Heart right ventricle (tissue), 16 donors: ENCODE measurements around the gene SNRNP40. TPM values are rescaled to one million over a fixed set of nuclear protein-coding genes. Genes with fewer than 3 reads are reported as not detected.

ENCODE experiments used
- ATAC-seq, 8 donors: fragments of 200-7000 bp; cut with Tn5 transposase; one replicate each; pipeline ENCODE4 v1.9.1; 2020; ENCODE audit warnings: mild to moderate bottlenecking in 8 of 8, moderate library complexity in 8 of 8, moderate number of reproducible peaks in 1 of 8
- DNase-seq, 2 donors: peaks; one replicate each; pipeline ENCODE4 v3.0.0-alpha.2; 2020
- H3K27ac ChIP-seq, 10 donors: fragments of 200-600 bp; sonication (generic) in 2 of 10; one replicate each; pipeline versions ENCODE4 v1.5.0 to v1.8.0; 2020 to 2022; ENCODE audit warnings: mild to moderate bottlenecking in 3 of 10
- H3K27me3 ChIP-seq, 7 donors: fragments of 200-600 bp; one replicate each; pipeline ENCODE4 v1.8.0; 2021 to 2022; ENCODE audit warnings: mild to moderate bottlenecking in 2 of 7
- H3K36me3 ChIP-seq, 9 donors: fragments of 200-600 bp; sonication (generic) in 1 of 9; one replicate each; pipeline versions ENCODE4 v1.5.0 to v1.8.0; 2020 to 2022; ENCODE audit warnings: mild to moderate bottlenecking in 2 of 9
- H3K4me1 ChIP-seq, 9 donors: fragments of 200-600 bp; sonication (generic) in 1 of 9; one replicate each; pipeline versions ENCODE4 v1.5.0 to v1.8.0; 2020 to 2022; ENCODE audit warnings: mild to moderate bottlenecking in 4 of 9
- H3K4me3 ChIP-seq, 10 donors: fragments of 200-600 bp; sonication (generic) in 2 of 10; one replicate each; pipeline versions ENCODE4 v1.5.0 to v1.8.0; 2020 to 2022; ENCODE audit warnings: mild to moderate bottlenecking in 7 of 10, moderate library complexity in 2 of 10
- H3K9me3 ChIP-seq, 11 donors: fragments of 200-600 bp in 10 of 11; sonication (generic) in 2 of 11; one replicate each; pipeline versions ENCODE4 v1.5.0 to v1.8.0; 2013 to 2022; ENCODE audit warnings: mild to moderate bottlenecking in 2 of 11, control low read depth in 1 of 11, moderate library complexity in 1 of 11
- CTCF ChIP-seq, 9 donors: fragments of 200-600 bp; sonication (generic) in 2 of 9; IDR thresholded peaks; one replicate each; pipeline versions ENCODE4 v1.5.0 to v1.8.0; 2021 to 2022; ENCODE audit warnings: antibody characterized with exemption in 9 of 9, mild to moderate bottlenecking in 5 of 9, moderate library complexity in 1 of 9
- WGBS, 2 donors: extraction: QIAGEN DNeasy Blood & Tissue Kit; methylation state at CpG; one replicate each; pipeline ENCODE4 v1.1.7; 2013; ENCODE audit warnings: inconsistent platforms in 1 of 2; 5-methylcytosine and 5-hydroxymethylcytosine counted together
- intact Hi-C, 10 donors: fragments of 100-400 bp; cut with DNase I; formaldehyde crosslinking; loops; one replicate each; pipeline versions ENCODE4 v1.11.1 to v1.14.2; 2022
- polyA plus RNA-seq, 2 donors: library from polyadenylated mRNA; stranded (reverse); fragments of 200-250 nt; gene quantifications; one replicate each; pipeline ENCODE4 v1.2.3, GENCODE V29; 2013
- total RNA-seq, 10 donors: library from RNA; stranded (reverse); fragmentation: NEBNext Ultra II Directional in 3 of 10; extraction: Animal tissue kit (Norgen Biotek cat#: 25700) in 3 of 10; gene quantifications; one replicate each; pipeline versions ENCODE4 v1.2.1 to v1.2.4, GENCODE V29; 2021 to 2023
- donor health status: Arrhythmogenic right ventricular cardiomyopathy.
- donor health status: ischemic (EF 13 %, LVEDD 7.1; RV severe dilation, severe dysfunction).
- donor health status: healthy with polysubstance abuse.
- donor health status: DM: no; HTN: yes; CAD: no.
- donor health status: DM: no; HTN: no; CAD: no.
- donor health status: ischemic (EF 25% LVEDD 6.9; RV normal size, moderate dysfunction).
- donor health status: ischemic (EF 25% LVEDD 5.7; RV mildly dilated, moderate dysfunction).
- donor health status: healthy.
- donor health status: DM: yes; HTN: yes; CAD: no.
- donor health status: Ischemic cardiomyopathy.
- donor health status: ischemic (EF 35%, LVEDD 5.7; RV mildly dilated, moderate dysfunction).
- donor health status: nonischemic (EF 11% LVEDD 7.7; RV severe dilation, severe dysfunction).
- donor health status: DM: yes; HTN: yes; CAD: no.
- donor health status: PGD.
- donor health status: ischemic (EF 29% LVEDD 5.4; RV normal size, mild dysfunction).
- donor health status: nonischemic (EF 23%, LVEDD 6.1; RV moderate dilation, normal function).

Gene SNRNP40
- total and polyA plus RNA-seq, 12 donors: 9.7 to 25.3 (median 18.2) TPM

- no peaks in the 10 kb centered on the region for H3K9me3 ChIP-seq
- no peaks in the 10 kb centered on the region for H3K27me3 ChIP-seq
- no peak overlapping the region for H3K4me3 ChIP-seq
- peaks cover 0 to 38% (median 30%) of the 10 kb centered on the region in 9 donors for H3K4me1 ChIP-seq
- peaks cover 0 to 4% (median 0%) of the 10 kb centered on the region in 9 donors for H3K36me3 ChIP-seq
- 93 to 96% methylated on average over 3 of the region's 3 CpGs for WGBS, 2 donors
- intact Hi-C loops: no loop called here
- no peak for TF ChIP-seq CTCF (IDR thresholded peaks at IDR 0.05)
- DNase-seq (no peak), ATAC-seq (no peak)
- H3K27ac ChIP-seq: no peak overlapping the region
These were observed 3.6 kb upstream of the SNRNP40 start for GRCh38 chr1:31300193-31300592.

GRCh38 chr1:31299365-31299764, 2.8 kb upstream of the SNRNP40 start:
- no peak for TF ChIP-seq CTCF (IDR thresholded peaks at IDR 0.05)
- ATAC-seq (no peak), DNase-seq (no peak)
- intact Hi-C loops: no loop called here
- Histone ChIP-seq H3K27ac (no peak overlapping the region), H3K9me3 (no peaks in the 10 kb centered on the region), H3K4me3 (no peak overlapping the region), H3K36me3 (peaks cover 0 to 8% (median 0%) of the 10 kb centered on the region in 9 donors), H3K27me3 (no peaks in the 10 kb centered on the region), H3K4me1 (peaks cover 0 to 44% (median 32%) of the 10 kb centered on the region in 9 donors)
- WGBS, 2 donors: 89 to 100% methylated on average over 1 of the region's 1 CpG

GRCh38 chr1:31297277-31298247, 974 bp upstream of the SNRNP40 start:
- 2 to 3% methylated on average over 23 of the region's 23 CpGs for WGBS, 2 donors
- DNase-seq (no peak), ATAC-seq (peak in 3 of 8 donors; percentile 2 to 6 (median 4))
- peak overlapping the region; percentile 57 to 99 (median 76) for H3K4me3 ChIP-seq
- peaks cover 0 to 44% (median 32%) of the 10 kb centered on the region in 9 donors for H3K4me1 ChIP-seq
- H3K27me3 ChIP-seq: no peaks in the 10 kb centered on the region
- no peaks in the 10 kb centered on the region for H3K9me3 ChIP-seq
- no peak for TF ChIP-seq CTCF (IDR thresholded peaks at IDR 0.05)
- H3K36me3 ChIP-seq: peaks cover 0 to 26% (median 9%) of the 10 kb centered on the region in 9 donors
- H3K27ac ChIP-seq: peak overlapping the region; percentile 68 to 93 (median 88)
- intact Hi-C loops: no loop called here

GRCh38 chr1:31295874-31296485, 608 bp downstream of the SNRNP40 start:
- peak in 1 of 8 donors; percentile 3 for ATAC-seq
- Histone ChIP-seq H3K9me3 (no peaks in the 10 kb centered on the region), H3K27me3 (no peaks in the 10 kb centered on the region), H3K27ac (peak overlapping the region in 9 of 10 donors; percentile 83 to 93 (median 89)), H3K36me3 (peaks cover 0 to 41% (median 22%) of the 10 kb centered on the region in 9 donors), H3K4me3 (peak overlapping the region; percentile 57 to 99 (median 76)), H3K4me1 (peaks cover 0 to 44% (median 32%) of the 10 kb centered on the region in 9 donors)
- DNase-seq: no peak
- WGBS, 2 donors: 15 to 21% methylated on average over 17 of the region's 17 CpGs
- TF ChIP-seq CTCF (IDR thresholded peaks at IDR 0.05): no peak
- intact Hi-C loops: no loop called here
